Memory B cell (primary cell): ENCODE data around the gene CCDC69.

Source experiments
- ATAC-seq: fragments of 150-1000 bp; cut with Tn5 transposase; 2 replicates; pipeline ENCODE4 v1.10.0; 2021; ENCODE audit warnings: low read depth, mild to moderate bottlenecking, moderate library complexity
- DNase-seq, 2 donors: peaks; one replicate each; pipeline ENCODE4 v3.0.0; 2022; ENCODE audit warnings: low spot score in 2 of 2
- H3K27ac Mint-ChIP-seq: one replicate; pipeline ENCODE4 v1.8.0; 2022; ENCODE audit warnings: mild to moderate bottlenecking, moderate library complexity, mixed read lengths
- H3K27me3 Mint-ChIP-seq: one replicate; pipeline ENCODE4 v1.8.0; 2022; ENCODE audit warnings: mixed read lengths
- H3K36me3 Mint-ChIP-seq: one replicate; pipeline ENCODE4 v1.8.0; 2022; ENCODE audit warnings: mild to moderate bottlenecking, mixed read lengths
- H3K4me1 Mint-ChIP-seq: one replicate; pipeline ENCODE4 v1.8.0; 2022; ENCODE audit warnings: mixed read lengths
- H3K4me3 Mint-ChIP-seq: one replicate; pipeline ENCODE4 v1.8.0; 2022; ENCODE audit warnings: mild to moderate bottlenecking, moderate library complexity, mixed read lengths
- H3K9me3 Mint-ChIP-seq: one replicate; pipeline ENCODE4 v1.8.0; 2022; ENCODE audit warnings: mixed read lengths

Gene CCDC69

DNA sequence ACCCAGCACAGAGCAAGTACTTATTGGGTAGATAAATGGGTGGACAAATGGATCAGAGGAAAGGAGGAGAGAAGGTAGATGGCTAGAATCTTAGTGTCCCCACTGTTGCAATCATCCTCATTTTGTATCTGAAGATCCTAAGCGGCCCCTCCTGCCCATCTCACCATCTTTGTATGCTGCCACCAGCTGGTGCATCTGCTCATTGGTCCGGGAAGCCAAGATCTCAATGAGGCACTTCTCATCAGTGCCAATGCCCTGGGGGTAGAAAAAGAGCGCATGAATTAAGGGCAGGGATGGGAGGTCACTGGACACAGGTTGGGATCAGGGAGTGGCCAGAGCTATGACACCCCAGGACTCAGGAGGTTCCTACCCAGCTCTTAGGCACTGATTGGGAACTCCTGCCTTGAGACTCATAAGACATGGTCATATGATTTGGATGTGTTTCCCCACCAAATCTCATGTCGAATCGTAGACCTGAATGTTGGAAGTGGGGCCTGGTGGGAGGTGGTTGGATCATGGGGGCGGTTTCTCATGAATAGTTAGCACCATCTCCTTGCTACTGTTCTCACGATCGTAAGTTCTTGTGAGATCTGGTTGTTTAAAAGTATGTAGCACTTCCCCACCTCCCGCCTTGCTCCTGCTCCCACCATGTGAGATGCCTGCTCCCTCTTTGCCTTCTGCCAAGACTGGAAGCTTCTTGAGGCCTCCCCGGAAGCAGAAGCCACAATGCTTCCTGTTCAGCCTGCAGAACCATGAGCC lies 86.6 kb downstream of the CCDC69 start:
- Mint-ChIP-seq H3K9me3 (no peaks in the 10 kb centered on the region), H3K4me1 (peaks cover 71% of the 10 kb centered on the region), H3K4me3 (no peak overlapping the region), H3K27ac (peak overlapping the region; percentile 46), H3K36me3 (peaks cover 41% of the 10 kb centered on the region), H3K27me3 (no peaks in the 10 kb centered on the region)
- no peak for ATAC-seq
- no peak for DNase-seq

DNA sequence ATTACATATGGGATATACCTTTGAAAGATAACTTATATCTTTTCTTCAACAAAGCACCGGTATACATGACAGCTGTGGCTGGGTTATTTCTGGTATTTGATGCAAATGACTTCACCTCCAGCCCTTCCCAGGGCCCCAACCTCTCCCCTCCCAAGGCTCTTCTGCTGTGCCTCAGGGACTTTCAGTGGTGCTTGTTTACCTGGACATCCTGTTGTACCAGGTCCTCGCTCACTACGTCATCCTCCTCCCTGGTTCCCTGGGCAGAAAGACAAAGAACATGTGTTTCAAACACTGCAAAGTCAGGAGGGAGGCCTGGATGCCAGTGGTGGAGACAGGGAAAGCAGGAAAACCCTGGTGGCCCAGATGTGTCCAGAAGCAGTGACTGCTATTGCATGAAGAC lies 89.7 kb downstream of the CCDC69 start:
- Mint-ChIP-seq H3K9me3 (no peaks in the 10 kb centered on the region), H3K36me3 (peaks cover 54% of the 10 kb centered on the region), H3K4me3 (peak overlapping the region; percentile 64), H3K27ac (peak overlapping the region; percentile 28), H3K27me3 (no peaks in the 10 kb centered on the region), H3K4me1 (peaks cover 66% of the 10 kb centered on the region)
- ATAC-seq (peak; percentile 31), DNase-seq (no peak)

- DNase-seq (no peak), ATAC-seq (peak; percentile 78)
- Mint-ChIP-seq H3K9me3 (no peaks in the 10 kb centered on the region), H3K4me1 (peaks cover 61% of the 10 kb centered on the region), H3K27ac (peak overlapping the region; percentile 28), H3K36me3 (peaks cover 51% of the 10 kb centered on the region), H3K4me3 (peak overlapping the region; percentile 35), H3K27me3 (no peaks in the 10 kb centered on the region)
Measured at GRCh38 chr5:151132963-151133362, 90.9 kb downstream of the CCDC69 start.
